ENCODE measurements around the gene SLC16A11. TPM values are rescaled to one million over a fixed set of nuclear protein-coding genes. Genes with fewer than 3 reads are reported as not detected.

SLC16A11 gene
- total and polyA plus RNA-seq, 10 of the 15 experiments (the other 5 are each of a cell fraction or from before 2014, with no cell fraction given) = 0.11 to 2.7 (median 0.84) TPM

GRCh38 chr17:7004398-7005253, 39.3 kb downstream of the SLC16A11 start:
- no peak overlapping the region for H3K4me3 ChIP-seq
- no peak overlapping the region for H2AFZ ChIP-seq (ENCODE audit: control insufficient read depth, low read depth, low read length)
- no peak overlapping the region for H3K27ac ChIP-seq (ENCODE audit: control insufficient read depth, insufficient read depth)
- H3K36me3 ChIP-seq (ENCODE audit: control insufficient read depth in 2 of 2, insufficient read depth in 2 of 2, low read length in 1 of 2) = peaks cover 5 to 11% of the 10 kb centered on the region in 2 experiments
- SMC1A ChIA-PET (ENCODE audit: uncharacterized antibody, unreplicated experiment) = interaction anchor here (0.7 to 5.2 kb wide), 28 partner anchors 8 to 529 kb away, joined by 3 to 67 read pairs (median 5); partner anchors contain the start of genes BCL6B, RNASEK and SLC16A13
- POLR2A ChIA-PET = interaction anchor here (0.9 to 1.4 kb wide), 3 partner anchors 60 to 161 kb away, joined by 3 to 4 read pairs (median 3); no protein-coding TSS in a partner anchor
- no peaks in the 10 kb centered on the region for H3K4me1 ChIP-seq (ENCODE audit: control insufficient read depth, insufficient read depth, low read length)
- WGBS (ENCODE audit: insufficient coverage, insufficient replicate concordance, low lambda C conversion rate, missing lambda C conversion rate) = 100% methylated on average over 2 of the region's 2 CpGs
- no peak overlapping the region for H3K4me2 ChIP-seq (ENCODE audit: control insufficient read depth, insufficient read depth)
- peaks cover 2% of the 10 kb centered on the region for H3K79me2 ChIP-seq (ENCODE audit: control insufficient read depth, insufficient read depth, low read length)
- no peaks in the 10 kb centered on the region for H3K9me3 ChIP-seq (replicated peaks; ENCODE audit: control insufficient read depth, insufficient read depth, low read length)
- no TSS peak for BruUV-seq (replicated peaks)
- H3K9ac ChIP-seq (ENCODE audit: control insufficient read depth, insufficient read depth, low read length) = no peak overlapping the region
- H3K27me3 ChIP-seq (replicated peaks in 1 of 2; ENCODE audit: control insufficient read depth in 2 of 2, insufficient read depth in 2 of 2, low read length in 1 of 2) = no peaks in the 10 kb centered on the region
- FAIRE-seq (peak; percentile 98), DNase-seq (ENCODE audit: low read depth, low spot score) (peak; percentile 26), ATAC-seq (peak; percentile 93)
- RAD21 ChIA-PET (ENCODE audit: unreplicated experiment) = interaction anchor here (0.7 to 3.8 kb wide), 17 partner anchors 10 to 342 kb away, joined by 3 to 61 read pairs (median 6); partner anchors contain the start of gene BCL6B
- in situ Hi-C loops (cut with MboI) (loop anchor here (5.0 to 10.0 kb wide), 2 partner anchors 92 to 160 kb away; no protein-coding TSS in a partner anchor), intact Hi-C loops (cut with micrococcal nuclease; ENCODE audit: unreplicated experiment) (loop anchor here (1.0 to 2.0 kb wide), 3 partner anchors 91 to 338 kb away; no protein-coding TSS in a partner anchor)
- CTCF ChIA-PET = interaction anchor here (0.5 to 15.9 kb wide), 57 partner anchors 8 to 1447 kb away, joined by 3 to 237 read pairs (median 4); partner anchors contain the start of genes ALOX12, RNASEK and SLC16A13
- H4K20me1 ChIP-seq (ENCODE audit: control insufficient read depth, insufficient read depth) = no peaks in the 10 kb centered on the region
- TF ChIP-seq PKNOX1 (IDR thresholded peaks at IDR 0.05) = 0 out of 2 replicates have a peak, but pooled peaks have one; percentile 15
- TF ChIP-seq SRF (IDR thresholded peaks at IDR 0.05; ENCODE audit: low read depth in 2 of 2, low read length in 2 of 2) = no peak
- TF ChIP-seq KLF5 (IDR thresholded peaks at IDR 0.05; ENCODE audit: partially characterized antibody) = no peak
- no peak for TF ChIP-seq NR2C2 (IDR thresholded peaks at IDR 0.05; ENCODE audit: borderline replicate concordance, control insufficient read depth, insufficient read length, low read depth)
- 0 out of 2 replicates have a peak, but pooled peaks have one; percentile 10 for TF ChIP-seq YY1 (IDR thresholded peaks at IDR 0.05; ENCODE audit: low read depth, low read length)
- TF ChIP-seq EZH2 (IDR thresholded peaks at IDR 0.05; ENCODE audit: borderline replicate concordance, control insufficient read depth, low read depth, low read length) = no peak
- no peak for TF ChIP-seq POLR2AphosphoS5 (IDR thresholded peaks at IDR 0.05; ENCODE audit: low read length)
- peak; percentile 71; the same call in 1 of the 2 replicates for TF ChIP-seq SMC3 (IDR thresholded peaks at IDR 0.05; ENCODE audit: borderline replicate concordance, low read length)
- no peak for TF ChIP-seq KDM1A (IDR thresholded peaks at IDR 0.05; ENCODE audit: borderline replicate concordance)
- TF ChIP-seq CTCF (IDR thresholded peaks at IDR 0.05 in 2 of 3, conservative IDR thresholded peaks at IDR 0.05 in 1 of 3; ENCODE audit: control insufficient read depth in 2 of 3, extremely low read depth in 1 of 3, insufficient read depth in 1 of 3, low read depth in 3 of 3, low read length in 3 of 3) = peak; percentile 56 to 75 (median 73); a peak in 5 of 6 replicates
- TF ChIP-seq CEBPB (IDR thresholded peaks at IDR 0.05; ENCODE audit: borderline replicate concordance in 1 of 2, low read depth in 2 of 2, low read length in 2 of 2) = no peak
- TF ChIP-seq ZNF622 (IDR thresholded peaks at IDR 0.05) = no peak
- TF ChIP-seq ELK1 (IDR thresholded peaks at IDR 0.05; ENCODE audit: low read depth, low read length) = no peak
- 0 out of 2 replicates have a peak, but pooled peaks have one; percentile 37 for TF ChIP-seq CBFB (IDR thresholded peaks at IDR 0.05; ENCODE audit: low read depth)
- no peak for TF ChIP-seq USF2 (IDR thresholded peaks at IDR 0.05; ENCODE audit: borderline replicate concordance, low read depth, low read length)

Measured in GM12878 (cell line).